Effector memory CD4-positive, alpha-beta T cell (primary cell): Measurements from ENCODE around the gene STT3B.

Source experiments
- DNase-seq, 3 donors: peaks; one replicate each; pipeline ENCODE4 v3.0.0-alpha.2; 2020
- H3K27ac ChIP-seq: 2 replicates; pipeline ENCODE4 v1.7.0; 2013; ENCODE audit warnings: mild to moderate bottlenecking, low read length, moderate library complexity; ENCODE audit not compliant: insufficient read depth, poor library complexity, severe bottlenecking
- H3K27me3 ChIP-seq: replicated peaks from 2 replicates; pipeline ENCODE4 v1.7.0; 2013; ENCODE audit warnings: mild to moderate bottlenecking, low read length; ENCODE audit not compliant: insufficient read depth, control insufficient read depth, poor library complexity, severe bottlenecking
- H3K36me3 ChIP-seq: 2 replicates; pipeline ENCODE4 v1.7.0; 2013; ENCODE audit warnings: mild to moderate bottlenecking, low read length, moderate library complexity; ENCODE audit not compliant: control insufficient read depth, insufficient read depth
- H3K4me1 ChIP-seq: 2 replicates; pipeline ENCODE4 v1.7.0; 2013; ENCODE audit warnings: low read length, mild to moderate bottlenecking; ENCODE audit not compliant: control insufficient read depth, insufficient read depth, poor library complexity, severe bottlenecking
- H3K4me3 ChIP-seq: 2 replicates; pipeline ENCODE4 v1.7.0; 2013; ENCODE audit warnings: low read length, low read depth, mild to moderate bottlenecking; ENCODE audit not compliant: insufficient read depth, poor library complexity, severe bottlenecking
- H3K9me3 ChIP-seq: 2 replicates; pipeline ENCODE4 v1.7.0; 2013; ENCODE audit warnings: mild to moderate bottlenecking, low read length, moderate library complexity; ENCODE audit not compliant: control insufficient read depth

Gene STT3B

GRCh38 chr3:31546162-31546561 is 13.4 kb downstream of the STT3B start:
- Histone ChIP-seq H3K4me1 (peaks cover 20% of the 10 kb centered on the region), H3K27me3 (no peaks in the 10 kb centered on the region), H3K27ac (no peak overlapping the region), H3K4me3 (no peak overlapping the region), H3K36me3 (no peaks in the 10 kb centered on the region), H3K9me3 (no peaks in the 10 kb centered on the region)
- DNase-seq = no peak

DNA sequence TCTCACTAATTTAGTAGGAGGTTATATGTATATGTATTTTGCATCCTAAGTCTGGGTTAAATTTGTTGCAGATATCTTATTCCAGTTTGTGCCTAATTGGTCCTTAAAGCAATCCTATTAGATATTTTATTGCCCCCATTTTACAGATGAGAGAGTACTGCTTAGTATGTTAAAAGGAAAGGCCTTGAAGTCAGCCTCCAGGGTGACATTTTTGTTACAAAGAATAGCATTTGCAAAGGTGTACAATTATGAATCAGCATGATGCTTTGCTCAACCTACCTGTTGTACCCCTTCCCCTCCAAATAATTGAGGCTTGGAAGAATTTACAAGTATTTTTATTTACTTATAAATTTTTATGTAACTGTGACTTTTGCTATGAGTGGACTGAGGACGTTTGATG is 14.0 kb downstream of the STT3B start:
- DNase-seq = no peak
- Histone ChIP-seq H3K27me3 (no peaks in the 10 kb centered on the region), H3K4me1 (peaks cover 24% of the 10 kb centered on the region), H3K36me3 (no peaks in the 10 kb centered on the region), H3K9me3 (no peaks in the 10 kb centered on the region), H3K4me3 (no peak overlapping the region), H3K27ac (no peak overlapping the region)

GRCh38 chr3:31550452-31551251 is 17.9 kb downstream of the STT3B start:
- no peaks in the 10 kb centered on the region for H3K36me3 ChIP-seq
- H3K4me3 ChIP-seq = no peak overlapping the region
- H3K9me3 ChIP-seq = no peaks in the 10 kb centered on the region
- DNase-seq = no peak
- H3K27me3 ChIP-seq = no peaks in the 10 kb centered on the region
- peak overlapping the region; percentile 16 for H3K27ac ChIP-seq
- peaks cover 30% of the 10 kb centered on the region for H3K4me1 ChIP-seq

DNA sequence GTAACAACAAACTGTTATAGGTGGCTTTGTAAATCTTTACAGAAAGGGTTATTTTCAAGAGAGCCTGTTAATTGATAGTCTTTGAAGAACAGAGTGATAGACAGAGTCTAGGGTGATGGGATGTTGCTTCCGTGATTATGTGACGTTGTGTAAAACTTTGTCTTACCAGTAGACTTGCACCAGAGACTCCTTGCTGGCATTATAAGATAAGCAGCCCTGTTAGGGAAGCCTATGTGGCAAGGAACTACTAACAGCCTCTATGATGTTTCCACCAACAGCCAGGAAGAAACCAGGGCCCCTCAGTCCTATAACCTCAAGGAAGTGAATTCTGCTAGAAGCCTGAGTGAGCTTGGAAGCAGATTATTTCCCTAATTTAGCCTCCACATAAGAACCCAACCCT is 18.9 kb downstream of the STT3B start:
- Histone ChIP-seq H3K9me3 (no peaks in the 10 kb centered on the region), H3K27me3 (no peaks in the 10 kb centered on the region), H3K36me3 (no peaks in the 10 kb centered on the region), H3K4me1 (peaks cover 23% of the 10 kb centered on the region), H3K27ac (no peak overlapping the region), H3K4me3 (no peak overlapping the region)
- DNase-seq = no peak

- H3K36me3 ChIP-seq = no peaks in the 10 kb centered on the region
- H3K27ac ChIP-seq = no peak overlapping the region
- no peaks in the 10 kb centered on the region for H3K9me3 ChIP-seq
- peaks cover 23% of the 10 kb centered on the region for H3K4me1 ChIP-seq
- no peak for DNase-seq
- H3K4me3 ChIP-seq = no peak overlapping the region
- H3K27me3 ChIP-seq = no peaks in the 10 kb centered on the region
These were observed 19.4 kb downstream of the STT3B start for GRCh38 chr3:31552103-31552502.

DNA sequence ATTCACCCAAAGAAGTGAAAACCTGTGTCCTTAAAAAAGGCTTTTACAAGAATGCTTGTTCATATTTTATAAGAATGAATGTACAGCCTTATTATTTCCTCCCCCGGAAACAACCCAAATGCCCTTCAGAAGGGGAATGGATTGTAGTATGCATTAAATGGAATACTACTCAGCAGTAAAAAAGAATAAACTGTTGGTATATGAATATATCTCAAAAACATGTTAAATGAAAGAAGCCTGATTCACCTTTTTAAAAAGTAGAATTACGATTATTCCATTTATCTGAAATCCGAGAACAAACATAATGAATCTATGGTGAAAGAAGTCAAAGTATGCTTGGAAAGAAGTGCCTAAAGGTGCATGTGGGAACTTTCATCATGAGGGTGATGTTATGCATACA is 20.5 kb downstream of the STT3B start:
- Histone ChIP-seq H3K27ac (no peak overlapping the region), H3K36me3 (no peaks in the 10 kb centered on the region), H3K9me3 (no peaks in the 10 kb centered on the region), H3K4me3 (no peak overlapping the region), H3K4me1 (peaks cover 23% of the 10 kb centered on the region), H3K27me3 (no peaks in the 10 kb centered on the region)
- DNase-seq = no peak

DNA sequence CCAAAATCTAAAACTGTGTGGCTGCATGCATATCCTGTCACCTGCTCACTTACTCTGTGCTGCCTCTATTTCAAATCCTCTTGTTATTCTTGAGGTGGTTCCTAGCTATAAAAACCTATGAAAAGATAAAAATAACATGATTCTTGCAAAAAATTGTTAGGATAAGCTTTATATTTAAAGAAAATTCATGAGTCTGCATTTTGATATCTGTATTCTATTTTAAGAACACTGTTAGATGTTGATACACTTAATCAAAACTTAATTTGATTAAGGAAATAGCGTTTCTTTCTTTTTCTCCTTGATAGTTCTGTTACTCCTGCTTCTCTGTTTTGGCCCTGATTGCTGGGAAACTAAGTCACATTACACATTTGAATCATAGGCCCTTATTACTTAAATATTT is 22.5 kb downstream of the STT3B start:
- Histone ChIP-seq H3K27me3 (no peaks in the 10 kb centered on the region), H3K4me1 (peaks cover 18% of the 10 kb centered on the region), H3K4me3 (no peak overlapping the region), H3K27ac (no peak overlapping the region), H3K9me3 (no peaks in the 10 kb centered on the region), H3K36me3 (no peaks in the 10 kb centered on the region)
- DNase-seq = no peak

DNA sequence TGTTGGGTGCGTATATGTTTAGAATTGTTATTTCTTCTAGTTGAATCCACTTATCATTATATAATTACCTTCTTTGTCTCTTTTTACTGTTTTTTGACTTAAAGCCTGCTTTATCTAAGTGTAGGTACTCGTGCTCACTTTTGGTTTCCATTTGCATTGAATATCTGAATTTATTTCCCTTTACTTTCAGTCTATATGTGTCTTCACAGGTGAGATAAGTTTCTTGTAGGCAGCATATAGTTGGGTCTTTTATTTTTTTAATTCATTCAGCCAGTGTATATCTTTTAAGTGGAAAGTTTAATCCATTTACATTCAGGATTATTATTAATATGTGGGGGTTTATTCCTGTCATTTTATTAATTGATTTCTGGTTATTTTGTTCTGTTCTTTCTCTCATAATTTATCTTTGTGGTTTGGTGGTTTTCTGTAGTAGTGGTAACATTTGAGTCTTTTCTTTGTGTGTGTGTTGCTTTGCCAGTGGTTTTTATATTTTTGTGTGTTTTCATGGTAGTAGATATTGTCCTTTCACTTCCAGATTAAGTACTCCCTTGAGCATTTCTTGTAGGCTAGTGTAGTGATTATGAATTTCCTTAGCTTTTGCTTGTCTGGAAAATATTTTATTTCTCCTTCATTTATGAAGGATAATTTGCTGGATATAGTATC is 27.3 kb downstream of the STT3B start:
- DNase-seq = no peak
- no peaks in the 10 kb centered on the region for H3K36me3 ChIP-seq
- H3K27me3 ChIP-seq = no peaks in the 10 kb centered on the region
- H3K27ac ChIP-seq = no peak overlapping the region
- no peaks in the 10 kb centered on the region for H3K9me3 ChIP-seq
- H3K4me1 ChIP-seq = peaks cover 21% of the 10 kb centered on the region
- no peak overlapping the region for H3K4me3 ChIP-seq

DNA sequence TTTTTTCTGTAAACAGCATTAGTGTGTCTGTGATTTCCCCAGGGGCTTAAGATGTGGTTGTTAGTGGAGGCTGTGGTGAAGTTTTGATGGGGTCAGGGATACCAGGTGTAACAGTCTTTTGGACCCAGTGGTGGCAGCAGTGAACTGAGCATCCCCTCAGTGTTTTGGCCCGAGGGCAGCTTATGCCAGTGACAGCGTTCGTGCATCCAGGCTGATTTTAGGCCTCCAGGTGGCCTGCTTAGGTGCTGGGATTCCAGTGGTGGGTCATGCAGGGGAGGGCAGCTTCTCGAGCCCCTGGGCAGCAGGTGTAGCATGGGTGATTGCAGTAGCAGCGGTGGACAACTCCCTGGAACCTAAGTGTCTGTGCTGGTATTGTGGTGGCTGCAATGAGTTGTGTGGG is 29.2 kb downstream of the STT3B start:
- H3K27ac ChIP-seq = no peak overlapping the region
- peaks cover 31% of the 10 kb centered on the region for H3K4me1 ChIP-seq
- H3K36me3 ChIP-seq = no peaks in the 10 kb centered on the region
- no peak for DNase-seq
- no peaks in the 10 kb centered on the region for H3K9me3 ChIP-seq
- H3K27me3 ChIP-seq = no peaks in the 10 kb centered on the region
- H3K4me3 ChIP-seq = peak overlapping the region; percentile 12

- H3K36me3 ChIP-seq = no peaks in the 10 kb centered on the region
- DNase-seq = no peak
- H3K27me3 ChIP-seq = no peaks in the 10 kb centered on the region
- H3K9me3 ChIP-seq = no peaks in the 10 kb centered on the region
- H3K4me1 ChIP-seq = peaks cover 32% of the 10 kb centered on the region
- no peak overlapping the region for H3K4me3 ChIP-seq
- H3K27ac ChIP-seq = no peak overlapping the region
These were observed 29.8 kb downstream of the STT3B start for GRCh38 chr3:31562525-31562924.
